HepG2 (cell line): ENCODE measurements around the gene VARS2. TPM values are rescaled to one million over a fixed set of nuclear protein-coding genes. Genes with fewer than 3 reads are reported as not detected.

Experiments
- ATF7-NPFF ChIP-seq: sonication (generic); formaldehyde crosslinking; IDR thresholded peaks from 2 replicates; pipeline ENCODE4 v1.8.1; 2023; ENCODE audit warnings: mild to moderate bottlenecking, low read depth, missing genetic modification reagents, moderate library complexity
- BRD4 ChIP-seq: sonication (generic); formaldehyde crosslinking; IDR thresholded peaks from 2 replicates; pipeline ENCODE4 v1.4.0; 2020; ENCODE audit warnings: missing genetic modification reagents
- CC2D1A ChIP-seq: sonication (generic); formaldehyde crosslinking; IDR thresholded peaks from 2 replicates; pipeline ENCODE4 v1.8.1; 2023; ENCODE audit warnings: mild to moderate bottlenecking, missing genetic modification reagents
- E2F2 ChIP-seq: sonication (generic); formaldehyde crosslinking; IDR thresholded peaks from 2 replicates; pipeline ENCODE4 v1.4.0; 2020; ENCODE audit warnings: missing genetic modification reagents, borderline replicate concordance
- HMG20B ChIP-seq: conservative IDR thresholded peaks from 2 replicates; pipeline ENCODE4 v1.6.1; 2016; ENCODE audit warnings: missing genetic modification reagents, missing compliant biosample characterization
- KLF13 ChIP-seq: sonication (generic); formaldehyde crosslinking; IDR thresholded peaks from 2 replicates; pipeline ENCODE4 v1.4.0; 2020; ENCODE audit warnings: mild to moderate bottlenecking, missing genetic modification reagents
- MNT ChIP-seq: fragments of 450-650 bp; IDR thresholded peaks from 2 replicates; pipeline ENCODE4 v1.6.1; 2016
- PHF8 ChIP-seq: sonication (generic); formaldehyde crosslinking; IDR thresholded peaks from 2 replicates; pipeline ENCODE4 v1.5.0; 2020; ENCODE audit warnings: missing genetic modification reagents
- TGIF2 ChIP-seq: IDR thresholded peaks from 2 replicates; pipeline ENCODE4 v1.6.1; 2016; ENCODE audit warnings: control low read depth, missing compliant biosample characterization
- U2AF1 ChIP-seq: fragments of 200-400 bp; formaldehyde crosslinking; optimal IDR thresholded peaks from 2 replicates; pipeline ENCODE3; 2017; ENCODE audit warnings: mild to moderate bottlenecking, low read depth, low read length
- ZBED4 ChIP-seq: sonication (generic); formaldehyde crosslinking; IDR thresholded peaks from 2 replicates; pipeline ENCODE4 v1.4.0; 2020; ENCODE audit warnings: missing genetic modification reagents, borderline replicate concordance
- ZNF138 ChIP-seq: sonication (generic); formaldehyde crosslinking; IDR thresholded peaks from 2 replicates; pipeline ENCODE4 v1.5.0; 2020; ENCODE audit warnings: mild to moderate bottlenecking, low read depth, missing genetic modification reagents
- ZNF263 ChIP-seq: sonication (generic); formaldehyde crosslinking; IDR thresholded peaks from 2 replicates; pipeline ENCODE4 v1.4.0; 2020; ENCODE audit warnings: missing genetic modification reagents
- polyA plus RNA-seq, 8 experiments: library from polyadenylated mRNA; depleted of rRNA in 3 of 8; stranded (reverse) in 7 of 8; unstranded in 1 of 8; fragments of >200 nt; fragmentation: Illumina TruSeq in 4 of 8; extraction: Trizol in 4 of 8; gene quantifications; 2 replicates each; pipeline versions ENCODE4 v1.2.1 to v1.2.3, GENCODE V29; 2011 to 2016; ENCODE audit warnings: low read depth in 4 of 8, missing spikeins in 1 of 8, mixed read lengths in 1 of 8; ENCODE audit not compliant: insufficient read depth in 1 of 8
- total RNA-seq, 5 experiments: library from RNA; depleted of rRNA; stranded (reverse); fragments of >200 nt; fragmentation: Illumina TruSeq; extraction: Trizol; gene quantifications; 2 replicates each; pipeline ENCODE4 v1.2.3, GENCODE V29; 2016; ENCODE audit warnings: low read depth in 1 of 5
- TF ChIP-seq, protein P1 (sequence below): sonication (generic); formaldehyde crosslinking; IDR thresholded peaks from 2 replicates; pipeline ENCODE4 v1.8.1; 2023; ENCODE audit warnings: mild to moderate bottlenecking, moderate library complexity, missing genetic modification reagents
- TF ChIP-seq, protein P2 (sequence below): sonication (generic); formaldehyde crosslinking; IDR thresholded peaks from 2 replicates; pipeline ENCODE4 v1.5.1; 2020; ENCODE audit warnings: missing genetic modification reagents, mild to moderate bottlenecking, borderline replicate concordance
- TF ChIP-seq, protein P3 (sequence below): sonication (generic); formaldehyde crosslinking; IDR thresholded peaks from 2 replicates; pipeline ENCODE4 v1.4.0; 2020; ENCODE audit warnings: mild to moderate bottlenecking, missing genetic modification reagents
- TF ChIP-seq, protein P4 (sequence below): sonication (generic); formaldehyde crosslinking; conservative IDR thresholded peaks from 2 replicates; pipeline ENCODE4 v1.4.0; 2020; ENCODE audit warnings: missing genetic modification reagents

The VARS2 gene
- total and polyA plus RNA-seq, 2 of the 13 experiments (the other 11 are each of a cell fraction or from before 2014, with no cell fraction given): 61.8 to 71.8 TPM

- TF ChIP-seq, protein P1, sequence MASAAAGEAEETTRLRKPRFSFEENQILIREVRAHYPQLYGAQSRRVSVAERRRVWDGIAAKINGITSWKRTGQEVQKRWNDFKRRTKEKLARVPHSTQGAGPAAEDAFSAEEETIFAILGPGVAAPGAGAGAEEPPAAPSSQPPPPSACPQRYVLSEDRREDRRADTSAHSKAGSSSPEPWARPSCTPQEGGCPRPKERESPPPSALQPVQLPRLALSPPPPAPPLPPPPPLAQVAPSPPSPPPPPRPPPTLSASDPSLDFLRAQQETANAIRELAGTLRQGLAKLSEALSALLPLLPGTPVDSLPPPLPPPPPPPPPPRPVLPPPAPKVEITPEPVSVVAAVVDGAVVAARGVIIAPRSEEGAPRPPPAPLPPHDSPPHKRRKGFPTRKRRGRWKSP: peak; percentile 58; the same call in 1 of the 2 replicates
- TF ChIP-seq PHF8 (CRISPR knock-in tag) (peak; percentile 84), ZBED4 (CRISPR knock-in tag) (peak; percentile 96), BRD4 (peak; percentile 80), HMG20B (peak; percentile 68; the same call in 1 of the 2 replicates), ZNF263 (CRISPR knock-in tag) (peak; percentile 75), E2F2 (no peak; the same call in 1 of the 2 replicates), ZNF138 (CRISPR knock-in tag) (no peak), U2AF1 (peak; percentile 87), TGIF2 (CRISPR knock-in tag) (peak; percentile 87), KLF13 (CRISPR knock-in tag) (0 out of 2 replicates have a peak, but pooled peaks have one; percentile 71), MNT (peak; percentile 39), ATF7-NPFF (peak; percentile 41; the same call in 1 of the 2 replicates), CC2D1A (CRISPR knock-in tag) (no peak)
- TF ChIP-seq, protein P2, sequence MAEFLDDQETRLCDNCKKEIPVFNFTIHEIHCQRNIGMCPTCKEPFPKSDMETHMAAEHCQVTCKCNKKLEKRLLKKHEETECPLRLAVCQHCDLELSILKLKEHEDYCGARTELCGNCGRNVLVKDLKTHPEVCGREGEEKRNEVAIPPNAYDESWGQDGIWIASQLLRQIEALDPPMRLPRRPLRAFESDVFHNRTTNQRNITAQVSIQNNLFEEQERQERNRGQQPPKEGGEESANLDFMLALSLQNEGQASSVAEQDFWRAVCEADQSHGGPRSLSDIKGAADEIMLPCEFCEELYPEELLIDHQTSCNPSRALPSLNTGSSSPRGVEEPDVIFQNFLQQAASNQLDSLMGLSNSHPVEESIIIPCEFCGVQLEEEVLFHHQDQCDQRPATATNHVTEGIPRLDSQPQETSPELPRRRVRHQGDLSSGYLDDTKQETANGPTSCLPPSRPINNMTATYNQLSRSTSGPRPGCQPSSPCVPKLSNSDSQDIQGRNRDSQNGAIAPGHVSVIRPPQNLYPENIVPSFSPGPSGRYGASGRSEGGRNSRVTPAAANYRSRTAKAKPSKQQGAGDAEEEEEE: peak; percentile 59; the same call in 1 of the 2 replicates
- TF ChIP-seq, protein P3, sequence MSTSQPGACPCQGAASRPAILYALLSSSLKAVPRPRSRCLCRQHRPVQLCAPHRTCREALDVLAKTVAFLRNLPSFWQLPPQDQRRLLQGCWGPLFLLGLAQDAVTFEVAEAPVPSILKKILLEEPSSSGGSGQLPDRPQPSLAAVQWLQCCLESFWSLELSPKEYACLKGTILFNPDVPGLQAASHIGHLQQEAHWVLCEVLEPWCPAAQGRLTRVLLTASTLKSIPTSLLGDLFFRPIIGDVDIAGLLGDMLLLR: no peak
- TF ChIP-seq, protein P4, sequence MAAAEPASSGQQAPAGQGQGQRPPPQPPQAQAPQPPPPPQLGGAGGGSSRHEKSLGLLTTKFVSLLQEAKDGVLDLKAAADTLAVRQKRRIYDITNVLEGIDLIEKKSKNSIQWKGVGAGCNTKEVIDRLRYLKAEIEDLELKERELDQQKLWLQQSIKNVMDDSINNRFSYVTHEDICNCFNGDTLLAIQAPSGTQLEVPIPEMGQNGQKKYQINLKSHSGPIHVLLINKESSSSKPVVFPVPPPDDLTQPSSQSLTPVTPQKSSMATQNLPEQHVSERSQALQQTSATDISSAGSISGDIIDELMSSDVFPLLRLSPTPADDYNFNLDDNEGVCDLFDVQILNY (CRISPR knock-in tag): 0 out of 2 replicates have a peak, but pooled peaks have one; percentile 60
Measured at GRCh38 chr6:30907758-30908591, 6.1 kb upstream of the VARS2 start, which contains the start of gene GTF2H4 (continued).
